Activated naive CD4-positive, alpha-beta T cell treated with anti-CD3 and anti-CD28 coated beads, Interleukin-2, amount 50 U/mL, for 72 hours (primary cell): ENCODE measurements around the gene PCBD2. TPM values are rescaled to one million over a fixed set of nuclear protein-coding genes. Genes with fewer than 3 reads are reported as not detected.
"Not testable (repeated sequence)": the region's sequence is repeated elsewhere in the genome, so short reads cannot be mapped to it uniquely, and the experiment has no call there.

ENCODE experiments used
- ATAC-seq, 2 donors: fragments of 150-1000 bp; cut with Tn5 transposase; 2 replicates each; pipeline ENCODE4 v1.10.0; 2021; ENCODE audit warnings: mild to moderate bottlenecking in 2 of 2, moderate library complexity in 2 of 2
- DNase-seq, 2 donors: peaks; one replicate each; pipeline ENCODE4 v3.0.0; 2021 to 2022; ENCODE audit warnings: low spot score in 2 of 2
- H3K27ac Mint-ChIP-seq, 2 donors: one replicate each; pipeline ENCODE4 v1.8.0; 2022; ENCODE audit warnings: mild to moderate bottlenecking in 2 of 2, mixed read lengths in 2 of 2
- H3K36me3 Mint-ChIP-seq, 2 donors: one replicate each; pipeline ENCODE4 v1.8.0; 2022; ENCODE audit warnings: mixed read lengths in 2 of 2
- H3K9me3 Mint-ChIP-seq, 2 donors: one replicate each; pipeline ENCODE4 v1.8.0; 2022; ENCODE audit warnings: mixed read lengths in 2 of 2
- total RNA-seq, 2 donors: library from RNA; stranded (reverse); gene quantifications; one replicate each; pipeline ENCODE4 v1.2.3, GENCODE V29; 2022

The PCBD2 gene
- total RNA-seq, 2 donors from 2014 or later: 5.7 to 14.1 TPM

- H3K36me3 Mint-ChIP-seq: peaks cover 0 to 12% of the 10 kb centered on the region in 2 donors
- H3K27ac Mint-ChIP-seq: no peak overlapping the region
- ATAC-seq (no peak), DNase-seq (no peak)
- no peaks in the 10 kb centered on the region for H3K9me3 Mint-ChIP-seq
Measured at GRCh38 chr5:134969166-134969565, 64.2 kb downstream of the PCBD2 start.

GRCh38 chr5:134975078-134975715, 70.3 kb downstream of the PCBD2 start:
- Mint-ChIP-seq H3K36me3 (peaks cover 25 to 34% of the 10 kb centered on the region in 2 donors), H3K27ac (peak overlapping the region in 1 of 2 donors; percentile 34), H3K9me3 (peaks cover 10 to 20% of the 10 kb centered on the region in 2 donors)
- DNase-seq (no peak), ATAC-seq (no peak)

GRCh38 chr5:134975843-134976242, 70.9 kb downstream of the PCBD2 start:
- no peak for ATAC-seq
- Mint-ChIP-seq H3K27ac (no peak overlapping the region), H3K9me3 (peaks cover 10 to 24% of the 10 kb centered on the region in 2 donors), H3K36me3 (peaks cover 28 to 37% of the 10 kb centered on the region in 2 donors)
- no peak for DNase-seq

GRCh38 chr5:134976841-134977240, 71.9 kb downstream of the PCBD2 start:
- H3K36me3 Mint-ChIP-seq: peaks cover 38 to 47% of the 10 kb centered on the region in 2 donors
- H3K9me3 Mint-ChIP-seq: peaks cover 15 to 34% of the 10 kb centered on the region in 2 donors
- no peak for DNase-seq
- no peak overlapping the region for H3K27ac Mint-ChIP-seq
- no peak for ATAC-seq

- ATAC-seq: no peak
- Mint-ChIP-seq H3K27ac (no peak overlapping the region), H3K36me3 (peaks cover 45 to 59% of the 10 kb centered on the region in 2 donors), H3K9me3 (peaks cover 31 to 51% of the 10 kb centered on the region in 2 donors)
- DNase-seq: no peak
Measured at GRCh38 chr5:134979416-134979815, 74.5 kb downstream of the PCBD2 start.

- DNase-seq (no peak), ATAC-seq (no peak)
- Mint-ChIP-seq H3K36me3 (peaks cover 28 to 40% of the 10 kb centered on the region in 2 donors), H3K9me3 (peaks cover 30 to 43% of the 10 kb centered on the region in 2 donors), H3K27ac (no peak overlapping the region)
Measured at GRCh38 chr5:134982230-134982629, 77.3 kb downstream of the PCBD2 start.

- no peaks in the 10 kb centered on the region for H3K9me3 Mint-ChIP-seq
- no peak overlapping the region for H3K27ac Mint-ChIP-seq
- H3K36me3 Mint-ChIP-seq: no peaks in the 10 kb centered on the region
- ATAC-seq: no peak
- DNase-seq: no peak
Measured at GRCh38 chr5:134989266-134989830, 84.4 kb downstream of the PCBD2 start.

- DNase-seq, ATAC-seq, H3K27ac Mint-ChIP-seq, H3K9me3 Mint-ChIP-seq, H3K36me3 Mint-ChIP-seq: not testable (repeated sequence)
Measured at GRCh38 chr5:134990183-134990582, 85.3 kb downstream of the PCBD2 start.

- Mint-ChIP-seq H3K27ac (no peak overlapping the region), H3K9me3 (no peaks in the 10 kb centered on the region), H3K36me3 (no peaks in the 10 kb centered on the region)
- DNase-seq (no peak), ATAC-seq (no peak)
Measured at GRCh38 chr5:134992148-134992547, 87.2 kb downstream of the PCBD2 start.

- Mint-ChIP-seq H3K27ac (no peak overlapping the region), H3K9me3 (no peaks in the 10 kb centered on the region), H3K36me3 (no peaks in the 10 kb centered on the region)
- no peak for ATAC-seq
- DNase-seq: no peak
Measured at GRCh38 chr5:134993161-134993560, 88.2 kb downstream of the PCBD2 start.

- H3K9me3 Mint-ChIP-seq: no peaks in the 10 kb centered on the region
- ATAC-seq (no peak), DNase-seq (no peak)
- no peak overlapping the region for H3K27ac Mint-ChIP-seq
- no peaks in the 10 kb centered on the region for H3K36me3 Mint-ChIP-seq
Measured at GRCh38 chr5:134994560-134995156, 89.7 kb downstream of the PCBD2 start.

- Mint-ChIP-seq H3K9me3 (no peaks in the 10 kb centered on the region), H3K27ac (no peak overlapping the region), H3K36me3 (no peaks in the 10 kb centered on the region)
- ATAC-seq: no peak
- no peak for DNase-seq
Measured at GRCh38 chr5:134995850-134996402, 91.0 kb downstream of the PCBD2 start.

- Mint-ChIP-seq H3K9me3 (no peaks in the 10 kb centered on the region), H3K36me3 (no peaks in the 10 kb centered on the region), H3K27ac (no peak overlapping the region)
- ATAC-seq: no peak
- DNase-seq: no peak
Measured at GRCh38 chr5:134997015-134997414, 92.1 kb downstream of the PCBD2 start.

GRCh38 chr5:134998068-134998467, 93.1 kb downstream of the PCBD2 start:
- not testable (repeated sequence) for H3K9me3 Mint-ChIP-seq

GRCh38 chr5:135004376-135004775, 99.4 kb downstream of the PCBD2 start:
- ATAC-seq: no peak
- Mint-ChIP-seq H3K36me3 (no peaks in the 10 kb centered on the region), H3K9me3 (no peaks in the 10 kb centered on the region), H3K27ac (peak overlapping the region; percentile 8 to 61)
- DNase-seq: no peak

More at GRCh38 chr5:134998068-134998467, 93.1 kb downstream of the PCBD2 start:
- not testable (repeated sequence) for H3K27ac Mint-ChIP-seq, H3K36me3 Mint-ChIP-seq, DNase-seq, ATAC-seq

- no peak for ATAC-seq
- Mint-ChIP-seq H3K27ac (peak overlapping the region in 1 of 2 donors; percentile 8), H3K36me3 (no peaks in the 10 kb centered on the region)
Measured at GRCh38 chr5:135005076-135005475, 100.1 kb downstream of the PCBD2 start.

GRCh38 chr5:135007305-135007704, 102.4 kb downstream of the PCBD2 start:
- Mint-ChIP-seq H3K36me3 (no peaks in the 10 kb centered on the region), H3K27ac (no peak overlapping the region), H3K9me3 (no peaks in the 10 kb centered on the region)
- ATAC-seq (no peak), DNase-seq (no peak)

More at GRCh38 chr5:135005076-135005475, 100.1 kb downstream of the PCBD2 start:
- DNase-seq: no peak
- no peaks in the 10 kb centered on the region for H3K9me3 Mint-ChIP-seq
